Airway epithelial cell (primary cell): Measurements from ENCODE around the gene PRAMEF26. TPM values are rescaled to one million over a fixed set of nuclear protein-coding genes. Genes with fewer than 3 reads are reported as not detected.

Source experiments
- total RNA-seq: library from RNA; depleted of rRNA; stranded (reverse); fragments of >200 nt; gene quantifications from 2 replicates; pipeline ENCODE4 v1.2.3, GENCODE V29; 2015

The PRAMEF26 gene
- not detected in 2 replicates for total RNA-seq

DNA sequence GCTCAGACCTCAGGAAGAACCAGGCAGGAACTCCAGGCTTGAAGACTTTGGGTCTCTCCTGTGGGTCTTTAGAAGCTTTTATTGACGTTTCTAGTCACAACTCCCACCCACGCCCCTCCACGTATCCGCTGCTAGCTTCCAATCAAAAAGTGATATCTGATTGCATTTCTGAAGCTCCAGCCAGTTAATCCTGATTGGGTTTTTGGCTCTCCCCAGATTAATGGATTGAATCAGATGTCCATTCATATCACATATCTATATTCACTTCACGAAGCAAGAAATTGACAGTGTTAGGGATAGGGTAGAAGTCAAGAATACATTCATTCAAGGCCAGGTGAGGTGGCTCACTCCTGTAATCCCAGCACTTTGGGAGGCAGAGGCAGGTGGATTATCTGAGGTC lies at the start of gene PRAMEF26:
Gene PRAMEF26, minus strand, starts transcription at position 101 of the 400 bp plus-strand sequence. CDS start 2,914 bp downstream, outside the sequence.

DNA sequence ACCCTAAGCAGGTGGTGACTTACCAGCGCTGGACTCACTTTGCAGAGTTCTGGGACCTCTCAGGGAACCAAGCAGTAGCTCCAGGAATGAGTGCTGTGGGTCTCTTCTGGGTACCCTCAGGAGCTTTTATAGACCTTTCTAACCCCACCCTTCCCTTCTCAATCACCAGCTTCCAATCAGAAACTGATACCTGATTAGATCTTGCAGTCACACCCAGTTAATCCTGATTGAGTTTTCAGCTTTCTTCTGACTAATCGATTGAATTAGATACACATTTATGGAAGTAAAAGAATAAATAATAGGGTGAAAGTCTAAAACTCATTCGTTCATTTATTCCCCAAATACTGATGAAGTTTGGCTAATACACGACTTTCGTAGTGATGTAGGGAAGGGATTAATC lies 45.5 kb upstream of the PRAMEF26 start, which contains the start of gene PRAMEF13:
Gene PRAMEF13, minus strand, starts transcription at position 101 of the 400 bp plus-strand sequence. CDS start 1,820 bp downstream, outside the sequence.

DNA sequence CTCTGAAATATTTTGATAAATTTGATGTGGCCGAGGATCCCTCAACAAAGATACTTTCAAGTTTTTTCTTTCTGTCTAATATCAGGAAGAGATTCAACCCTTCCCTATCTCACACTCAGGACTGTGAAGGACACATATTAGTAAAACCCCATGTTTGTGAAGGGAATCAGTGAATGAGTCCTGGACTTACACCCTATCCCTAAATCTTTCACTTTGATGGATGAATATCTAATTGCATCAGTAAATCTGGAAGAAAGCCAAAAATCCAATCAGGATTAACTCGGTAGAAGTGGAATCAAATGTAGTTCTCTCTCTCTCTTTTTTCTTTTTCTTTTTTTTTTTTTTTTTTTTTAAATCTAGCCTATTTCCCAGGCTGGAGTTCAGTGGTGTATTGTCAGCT lies 15.7 kb upstream of the PRAMEF26 start, which contains the start of gene PRAMEF9:
Gene PRAMEF9, plus strand, starts transcription at position 301 of the 400 bp plus-strand sequence. CDS start 3,433 bp downstream, outside the sequence.

DNA sequence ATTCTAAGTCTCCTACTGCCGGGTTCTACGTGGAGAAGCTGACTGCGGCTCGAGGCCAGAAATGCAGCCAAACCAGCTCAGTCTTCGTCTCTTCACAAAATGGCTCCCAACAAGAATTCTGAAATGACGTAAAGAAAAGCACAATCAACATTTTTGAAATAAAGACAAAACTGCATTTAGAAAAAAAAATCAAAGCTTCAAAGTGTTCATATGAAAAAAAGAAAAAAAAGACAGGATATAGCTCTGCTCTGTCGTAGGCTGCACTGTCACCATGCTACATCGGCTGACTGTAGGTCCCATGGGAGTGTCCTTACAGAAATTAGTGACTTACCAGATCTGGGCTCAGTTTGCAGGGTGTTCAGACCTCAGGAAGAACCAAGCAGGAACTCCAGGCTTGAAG lies 9.7 kb upstream of the PRAMEF26 start, which contains the start of gene HNRNPCL4:
Gene HNRNPCL4, minus strand, starts transcription at position 101 of the 400 bp plus-strand sequence. CDS start 164 bp downstream, outside the sequence.

DNA sequence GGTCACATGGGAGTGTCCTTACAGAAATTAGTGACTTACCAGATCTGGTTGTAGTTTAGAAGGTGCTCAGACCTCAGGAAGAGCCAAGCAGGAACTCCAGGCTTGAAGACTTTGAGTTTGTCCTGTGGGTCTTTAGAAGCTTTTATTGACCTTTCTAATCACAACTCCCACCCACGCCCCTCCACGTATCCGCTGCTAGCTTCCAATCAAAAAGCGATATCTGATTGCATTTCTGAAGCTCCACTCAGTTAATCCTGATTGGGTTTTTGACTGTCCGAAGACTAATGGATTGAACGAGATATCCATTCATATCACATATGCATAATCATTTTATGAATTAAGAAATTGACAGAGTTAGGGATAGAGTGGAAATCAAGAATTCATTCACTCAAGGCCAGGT lies 39.1 kb downstream of the PRAMEF26 start, which contains the start of gene HNRNPCL2:
Gene HNRNPCL2, minus strand, starts transcription at position 101 of the 400 bp plus-strand sequence. CDS start 454 bp downstream, outside the sequence.

Other genes with a start within 250 kb of the PRAMEF26 start
- not detected in 2 replicates for gene PRAMEF7, start 239.4 kb downstream of the PRAMEF26 start, total RNA-seq
- not detected in 2 replicates for gene PRAMEF6, start 208.4 kb downstream of the PRAMEF26 start, total RNA-seq
- not detected in 2 replicates for gene PRAMEF27, start 99.4 kb downstream of the PRAMEF26 start, total RNA-seq
- gene HNRNPCL3, start 95.2 kb downstream of the PRAMEF26 start, total RNA-seq: not detected in 2 replicates
- gene PRAMEF25, start 85.2 kb downstream of the PRAMEF26 start, total RNA-seq: not detected in 2 replicates
- not detected in 2 replicates for gene HNRNPCL2, start 39.2 kb downstream of the PRAMEF26 start, total RNA-seq
- gene HNRNPCL4, start 9.6 kb upstream of the PRAMEF26 start, total RNA-seq: not detected in 2 replicates
- not detected in 2 replicates for gene PRAMEF9, start 15.8 kb upstream of the PRAMEF26 start, total RNA-seq
- gene PRAMEF13, start 45.4 kb upstream of the PRAMEF26 start, total RNA-seq: not detected in 2 replicates
- not detected in 2 replicates for gene PRAMEF18, start 70.1 kb upstream of the PRAMEF26 start, total RNA-seq
- not detected in 2 replicates for gene PRAMEF5, start 98.2 kb upstream of the PRAMEF26 start, total RNA-seq
- gene PRAMEF8, start 129.1 kb upstream of the PRAMEF26 start, total RNA-seq: not detected in 2 replicates
- not detected in 2 replicates for gene PRAMEF33, start 147.5 kb upstream of the PRAMEF26 start, total RNA-seq
- gene PRAMEF15, start 159.6 kb upstream of the PRAMEF26 start, total RNA-seq: not detected in 2 replicates
- gene PRAMEF14, start 191.1 kb upstream of the PRAMEF26 start, total RNA-seq: not detected in 2 replicates
- gene PRAMEF19, start 215.9 kb upstream of the PRAMEF26 start, total RNA-seq: not detected in 2 replicates
- not detected in 2 replicates for gene PRAMEF17, start 233.6 kb upstream of the PRAMEF26 start, total RNA-seq